ENCODE results near the gene NINL. TPM values are rescaled to one million over a fixed set of nuclear protein-coding genes. Genes with fewer than 3 reads are reported as not detected.
"Not testable (repeated sequence)": the region's sequence is repeated elsewhere in the genome, so short reads cannot be mapped to it uniquely, and the experiment has no call there.

Gene NINL
- polyA plus RNA-seq, 1 of the 3 experiments (the other 2 are of a cell fraction): 22.5 TPM

GRCh38 chr20:25604611-25605010 lies 19.3 kb upstream of the NINL start (continued):
- no peak for TF ChIP-seq ELF1 (IDR thresholded peaks at IDR 0.05)
- no peak for TF ChIP-seq CHD2 (IDR thresholded peaks at IDR 0.05; ENCODE audit: low read length, partially characterized antibody)
- no peak for TF ChIP-seq MEF2A (IDR thresholded peaks at IDR 0.05; ENCODE audit: borderline replicate concordance, low read depth)
- no peak for TF ChIP-seq GATA2 (CRISPR knock-in tag; IDR thresholded peaks at IDR 0.05)
- no peak for TF ChIP-seq FOSL2 (IDR thresholded peaks at IDR 0.05; ENCODE audit: borderline replicate concordance, low read depth)

- H3K36me3 ChIP-seq (replicated peaks in 1 of 2; ENCODE audit: control insufficient read depth in 1 of 2, insufficient read depth in 2 of 2, low read length in 1 of 2); H3K9me3 ChIP-seq; H3K4me2 ChIP-seq; CTCF ChIA-PET; H3K4me3 ChIP-seq (ENCODE audit: low read depth in 2 of 2, low read length in 1 of 2); H3K4me1 ChIP-seq (ENCODE audit: control insufficient read depth in 1 of 2, insufficient read depth in 2 of 2, low read depth in 1 of 2, low read length in 1 of 2); H3K27ac ChIP-seq (ENCODE audit: low read depth in 2 of 2, low read length in 1 of 2); POLR2A ChIA-PET; H3F3A ChIP-seq (replicated peaks; ENCODE audit: insufficient read depth); H3K9ac ChIP-seq; H3K27me3 ChIP-seq (ENCODE audit: insufficient read depth); DNase-seq; H3K9me2 ChIP-seq; H3K79me2 ChIP-seq (ENCODE audit: insufficient read depth); H4K20me1 ChIP-seq (ENCODE audit: insufficient read depth); H2AFZ ChIP-seq (ENCODE audit: low read depth): not testable (repeated sequence)
- WGBS (ENCODE audit: low lambda C conversion rate): 92% methylated on average over 7 of the region's 9 CpGs
Observed at GRCh38 chr20:25602914-25603309, 17.6 kb upstream of the NINL start.

GRCh38 chr20:25602191-25602913 lies 17.0 kb upstream of the NINL start:
- H4K20me1 ChIP-seq (ENCODE audit: insufficient read depth); H3K9ac ChIP-seq; H3K36me3 ChIP-seq (replicated peaks in 1 of 2; ENCODE audit: control insufficient read depth in 1 of 2, insufficient read depth in 2 of 2, low read length in 1 of 2); H3K9me2 ChIP-seq; H3K4me2 ChIP-seq; H3K79me2 ChIP-seq (ENCODE audit: insufficient read depth); H3K27ac ChIP-seq (ENCODE audit: low read depth in 2 of 2, low read length in 1 of 2); CTCF ChIA-PET; H3K4me1 ChIP-seq (ENCODE audit: control insufficient read depth in 1 of 2, insufficient read depth in 2 of 2, low read depth in 1 of 2, low read length in 1 of 2); H3K9me3 ChIP-seq; H3K4me3 ChIP-seq (ENCODE audit: low read depth in 2 of 2, low read length in 1 of 2); H3K27me3 ChIP-seq (ENCODE audit: insufficient read depth); H3F3A ChIP-seq (replicated peaks; ENCODE audit: insufficient read depth); DNase-seq; POLR2A ChIA-PET; H2AFZ ChIP-seq (ENCODE audit: low read depth): not testable (repeated sequence)
- WGBS (ENCODE audit: low lambda C conversion rate): 93% methylated on average over 11 of the region's 39 CpGs

GRCh38 chr20:25601659-25602058 lies 16.3 kb upstream of the NINL start:
- no peak overlapping the region for H3K4me3 ChIP-seq (ENCODE audit: low read depth in 2 of 2, low read length in 1 of 2)
- no peaks in the 10 kb centered on the region for H3K79me2 ChIP-seq (ENCODE audit: insufficient read depth)
- WGBS (ENCODE audit: low lambda C conversion rate): 74% methylated on average over 2 of the region's 2 CpGs
- ChIA-PET CTCF (no interaction called here), POLR2A (no interaction called here)
- no peaks in the 10 kb centered on the region for H3K36me3 ChIP-seq (replicated peaks in 1 of 2; ENCODE audit: control insufficient read depth in 1 of 2, insufficient read depth in 2 of 2, low read length in 1 of 2)
- H3F3A ChIP-seq (replicated peaks; ENCODE audit: insufficient read depth): no peaks in the 10 kb centered on the region
- peaks cover 0 to 4% of the 10 kb centered on the region in 2 experiments; a peak in 1 of 4 replicates for H3K4me1 ChIP-seq (ENCODE audit: control insufficient read depth in 1 of 2, insufficient read depth in 2 of 2, low read depth in 1 of 2, low read length in 1 of 2)
- no peak overlapping the region for H3K4me2 ChIP-seq
- no peaks in the 10 kb centered on the region for H3K27me3 ChIP-seq (ENCODE audit: insufficient read depth)
- H3K9me3 ChIP-seq: no peaks in the 10 kb centered on the region
- no peak overlapping the region for H3K27ac ChIP-seq (ENCODE audit: low read depth in 2 of 2, low read length in 1 of 2)
- no peaks in the 10 kb centered on the region for H4K20me1 ChIP-seq (ENCODE audit: insufficient read depth)
- H3K9ac ChIP-seq: no peak overlapping the region
- no peak for DNase-seq
- no peaks in the 10 kb centered on the region for H3K9me2 ChIP-seq
- no peak overlapping the region for H2AFZ ChIP-seq (ENCODE audit: low read depth)
- TF ChIP-seq RCOR1 (IDR thresholded peaks at IDR 0.05; ENCODE audit: low read length) (no peak), RXRA (IDR thresholded peaks at IDR 0.05; ENCODE audit: borderline replicate concordance, low read depth) (no peak), FOXM1 (IDR thresholded peaks at IDR 0.05; ENCODE audit: low read depth) (no peak), MAX (IDR thresholded peaks at IDR 0.05; ENCODE audit: low read depth) (no peak), CTCF (IDR thresholded peaks at IDR 0.05) (no peak), CHD2 (IDR thresholded peaks at IDR 0.05; ENCODE audit: low read length, partially characterized antibody) (no peak), FOXJ3 (CRISPR knock-in tag; IDR thresholded peaks at IDR 0.05) (no peak), EP300 (IDR thresholded peaks at IDR 0.05; ENCODE audit: borderline replicate concordance in 1 of 2, low read depth in 1 of 2, low read length in 1 of 2) (no peak), NFIC (IDR thresholded peaks at IDR 0.05; ENCODE audit: borderline replicate concordance) (no peak), RAD21 (IDR thresholded peaks at IDR 0.05; ENCODE audit: low read length) (no peak), PBX3 (IDR thresholded peaks at IDR 0.05) (no peak), NRF1 (IDR thresholded peaks at IDR 0.05; ENCODE audit: low read depth, low read length) (no peak), MXI1 (IDR thresholded peaks at IDR 0.05; ENCODE audit: low read depth, low read length) (no peak), POLR2AphosphoS5 (IDR thresholded peaks at IDR 0.05; ENCODE audit: low read depth, low read length) (no peak), USF1 (IDR thresholded peaks at IDR 0.05; ENCODE audit: borderline replicate concordance, low read depth) (no peak)

Measured in SK-N-SH (cell line).